SJCRH30 (cell line): ENCODE results near the gene FMN1. TPM values are rescaled to one million over a fixed set of nuclear protein-coding genes. Genes with fewer than 3 reads are reported as not detected.

Source experiments
- DNase-seq, 2 experiments: peaks; one replicate each; pipeline ENCODE4 v3.0.0-alpha.2; 2015 to 2020
- H3K27ac ChIP-seq: fragments of 250-450 bp; sonication (Bioruptor Pico); 2 replicates; pipeline ENCODE4 v1.5.1; 2020; ENCODE audit warnings: mild to moderate bottlenecking, moderate library complexity
- H3K27me3 ChIP-seq: fragments of 250-450 bp; sonication (Bioruptor Pico); 2 replicates; pipeline ENCODE4 v1.5.1; 2020; ENCODE audit warnings: mild to moderate bottlenecking, moderate library complexity
- H3K36me3 ChIP-seq: fragments of 250-450 bp; sonication (Bioruptor Pico); 2 replicates; pipeline ENCODE4 v1.5.1; 2020; ENCODE audit warnings: mild to moderate bottlenecking, moderate library complexity
- H3K4me1 ChIP-seq: fragments of 250-450 bp; sonication (Bioruptor Pico); 2 replicates; pipeline ENCODE4 v1.5.1; 2020; ENCODE audit warnings: mild to moderate bottlenecking, moderate library complexity
- H3K4me3 ChIP-seq: fragments of 250-450 bp; sonication (Bioruptor Pico); 2 replicates; pipeline ENCODE4 v1.5.1; 2020; ENCODE audit warnings: mild to moderate bottlenecking, moderate library complexity
- H3K9me3 ChIP-seq: fragments of 250-450 bp; sonication (Bioruptor Pico); replicated peaks from 2 replicates; pipeline ENCODE4 v1.5.1; 2020; ENCODE audit warnings: mild to moderate bottlenecking, moderate library complexity
- total RNA-seq: library from RNA; depleted of rRNA; stranded (reverse); fragments of >200 nt; shearing (Covaris generic); gene quantifications from 2 replicates; pipeline ENCODE4 v1.2.3, GENCODE V29; 2014

The FMN1 gene
- total RNA-seq, 1 experiment from 2014 or later, result 21.2 TPM

- no peak overlapping the region for H3K4me3 ChIP-seq
Observed at GRCh38 chr15:32807331-32807730, 387.2 kb downstream of the FMN1 start.

GRCh38 chr15:32803631-32804030 is 390.9 kb downstream of the FMN1 start:
- no peaks in the 10 kb centered on the region for H3K9me3 ChIP-seq
- no peaks in the 10 kb centered on the region for H3K27me3 ChIP-seq
- H3K36me3 ChIP-seq, result peaks cover 3% of the 10 kb centered on the region; the same call in 1 of the 2 replicates
- DNase-seq, result no peak
- H3K4me1 ChIP-seq, result peaks cover 2% of the 10 kb centered on the region; the same call in 1 of the 2 replicates
- no peak overlapping the region for H3K4me3 ChIP-seq
- H3K27ac ChIP-seq, result no peak overlapping the region

More at GRCh38 chr15:32807331-32807730, 387.2 kb downstream of the FMN1 start:
- no peak for DNase-seq
- H3K27me3 ChIP-seq, result no peaks in the 10 kb centered on the region
- no peaks in the 10 kb centered on the region; the same call in 1 of the 2 replicates for H3K4me1 ChIP-seq
- no peak overlapping the region for H3K27ac ChIP-seq
- H3K36me3 ChIP-seq, result peaks cover 5% of the 10 kb centered on the region; the same call in 1 of the 2 replicates
- H3K9me3 ChIP-seq, result no peaks in the 10 kb centered on the region

- Histone ChIP-seq H3K4me1 (peaks cover 7% of the 10 kb centered on the region), H3K9me3 (no peaks in the 10 kb centered on the region), H3K27ac (no peak overlapping the region), H3K4me3 (no peak overlapping the region), H3K36me3 (peaks cover 3% of the 10 kb centered on the region; the same call in 1 of the 2 replicates), H3K27me3 (no peaks in the 10 kb centered on the region)
- DNase-seq, result peak in 1 of 2 experiments; percentile 13
Observed at GRCh38 chr15:32802286-32802936, 392.1 kb downstream of the FMN1 start.

GRCh38 chr15:32799936-32800535 is 394.5 kb downstream of the FMN1 start:
- Histone ChIP-seq H3K27me3 (no peaks in the 10 kb centered on the region), H3K9me3 (no peaks in the 10 kb centered on the region), H3K36me3 (peaks cover 3% of the 10 kb centered on the region; the same call in 1 of the 2 replicates), H3K4me3 (no peak overlapping the region), H3K27ac (no peak overlapping the region), H3K4me1 (peaks cover 24% of the 10 kb centered on the region)
- no peak for DNase-seq

GRCh38 chr15:32796856-32797255 is 397.7 kb downstream of the FMN1 start:
- no peaks in the 10 kb centered on the region for H3K27me3 ChIP-seq
- H3K4me1 ChIP-seq, result peaks cover 21% of the 10 kb centered on the region
- no peaks in the 10 kb centered on the region for H3K9me3 ChIP-seq
- H3K36me3 ChIP-seq, result peaks cover 6% of the 10 kb centered on the region; the same call in 1 of the 2 replicates
- no peak overlapping the region for H3K4me3 ChIP-seq
- peak overlapping the region; percentile 11 for H3K27ac ChIP-seq
- peak; percentile 40 to 69 for DNase-seq

- DNase-seq, result no peak
- no peaks in the 10 kb centered on the region; the same call in 1 of the 2 replicates for H3K9me3 ChIP-seq
Observed at GRCh38 chr15:32794973-32795372, 399.5 kb downstream of the FMN1 start.

GRCh38 chr15:32792436-32792835 is 402.1 kb downstream of the FMN1 start:
- Histone ChIP-seq H3K4me1 (peaks cover 21% of the 10 kb centered on the region), H3K36me3 (peaks cover 6% of the 10 kb centered on the region; the same call in 1 of the 2 replicates), H3K4me3 (no peak overlapping the region), H3K9me3 (no peaks in the 10 kb centered on the region; the same call in none of the 2 replicates), H3K27ac (no peak overlapping the region), H3K27me3 (no peaks in the 10 kb centered on the region)
- no peak for DNase-seq

More at GRCh38 chr15:32794973-32795372, 399.5 kb downstream of the FMN1 start:
- H3K36me3 ChIP-seq, result peaks cover 6% of the 10 kb centered on the region; the same call in 1 of the 2 replicates
- H3K27ac ChIP-seq, result no peak overlapping the region
- no peak overlapping the region for H3K4me3 ChIP-seq
- H3K4me1 ChIP-seq, result peaks cover 25% of the 10 kb centered on the region
- H3K27me3 ChIP-seq, result no peaks in the 10 kb centered on the region

GRCh38 chr15:32790352-32790999 is 404.0 kb downstream of the FMN1 start:
- DNase-seq, result no peak

GRCh38 chr15:32787949-32788348 is 406.6 kb downstream of the FMN1 start:
- H3K9me3 ChIP-seq, result no peaks in the 10 kb centered on the region; the same call in none of the 2 replicates
- peaks cover 3% of the 10 kb centered on the region for H3K36me3 ChIP-seq
- H3K27me3 ChIP-seq, result no peaks in the 10 kb centered on the region
- no peak for DNase-seq
- no peak overlapping the region for H3K4me3 ChIP-seq
- peaks cover 4% of the 10 kb centered on the region; the same call in 1 of the 2 replicates for H3K4me1 ChIP-seq
- no peak overlapping the region for H3K27ac ChIP-seq

More at GRCh38 chr15:32790352-32790999, 404.0 kb downstream of the FMN1 start:
- Histone ChIP-seq H3K4me3 (no peak overlapping the region), H3K9me3 (no peaks in the 10 kb centered on the region; the same call in none of the 2 replicates), H3K27ac (no peak overlapping the region), H3K27me3 (no peaks in the 10 kb centered on the region), H3K36me3 (peaks cover 7% of the 10 kb centered on the region), H3K4me1 (peaks cover 4% of the 10 kb centered on the region; the same call in 1 of the 2 replicates)

GRCh38 chr15:32786906-32787305 is 407.6 kb downstream of the FMN1 start:
- H3K4me1 ChIP-seq, result peaks cover 4% of the 10 kb centered on the region; the same call in 1 of the 2 replicates
- H3K4me3 ChIP-seq, result no peak overlapping the region
- H3K27me3 ChIP-seq, result no peaks in the 10 kb centered on the region
- peaks cover 3% of the 10 kb centered on the region for H3K36me3 ChIP-seq
- H3K9me3 ChIP-seq, result no peaks in the 10 kb centered on the region; the same call in none of the 2 replicates
- H3K27ac ChIP-seq, result no peak overlapping the region
- DNase-seq, result no peak

- DNase-seq, result no peak
- H3K36me3 ChIP-seq, result peaks cover 6% of the 10 kb centered on the region
- H3K9me3 ChIP-seq, result no peaks in the 10 kb centered on the region; the same call in 1 of the 2 replicates
- H3K4me3 ChIP-seq, result no peak overlapping the region
- H3K27me3 ChIP-seq, result no peaks in the 10 kb centered on the region
- H3K27ac ChIP-seq, result no peak overlapping the region
- no peaks in the 10 kb centered on the region; the same call in 1 of the 2 replicates for H3K4me1 ChIP-seq
Observed at GRCh38 chr15:32784581-32784980, 409.9 kb downstream of the FMN1 start.

- peaks cover 8% of the 10 kb centered on the region for H3K9me3 ChIP-seq
- DNase-seq, result no peak
- no peaks in the 10 kb centered on the region for H3K27me3 ChIP-seq
- H3K4me1 ChIP-seq, result no peaks in the 10 kb centered on the region
- H3K36me3 ChIP-seq, result peaks cover 9% of the 10 kb centered on the region
- H3K27ac ChIP-seq, result no peak overlapping the region
- no peak overlapping the region for H3K4me3 ChIP-seq
Observed at GRCh38 chr15:32781781-32782180, 412.7 kb downstream of the FMN1 start.

GRCh38 chr15:32778391-32779176 is 415.9 kb downstream of the FMN1 start:
- Histone ChIP-seq H3K9me3 (peaks cover 8% of the 10 kb centered on the region), H3K4me1 (no peaks in the 10 kb centered on the region), H3K36me3 (peaks cover 15% of the 10 kb centered on the region), H3K27me3 (no peaks in the 10 kb centered on the region), H3K4me3 (no peak overlapping the region), H3K27ac (no peak overlapping the region)
- DNase-seq, result no peak

- no peaks in the 10 kb centered on the region for H3K27me3 ChIP-seq
- H3K9me3 ChIP-seq, result peaks cover 8% of the 10 kb centered on the region
- no peak for DNase-seq
- no peaks in the 10 kb centered on the region for H3K4me1 ChIP-seq
- no peak overlapping the region for H3K27ac ChIP-seq
- no peak overlapping the region for H3K4me3 ChIP-seq
- peaks cover 15% of the 10 kb centered on the region for H3K36me3 ChIP-seq
Observed at GRCh38 chr15:32775103-32775502, 419.4 kb downstream of the FMN1 start.
